ENCODE results near the gene GPX7. TPM values are rescaled to one million over a fixed set of nuclear protein-coding genes. Genes with fewer than 3 reads are reported as not detected.

The GPX7 gene
- total and polyA plus RNA-seq, 5 donors: 9.4 to 13.9 (median 11.8) TPM

DNA sequence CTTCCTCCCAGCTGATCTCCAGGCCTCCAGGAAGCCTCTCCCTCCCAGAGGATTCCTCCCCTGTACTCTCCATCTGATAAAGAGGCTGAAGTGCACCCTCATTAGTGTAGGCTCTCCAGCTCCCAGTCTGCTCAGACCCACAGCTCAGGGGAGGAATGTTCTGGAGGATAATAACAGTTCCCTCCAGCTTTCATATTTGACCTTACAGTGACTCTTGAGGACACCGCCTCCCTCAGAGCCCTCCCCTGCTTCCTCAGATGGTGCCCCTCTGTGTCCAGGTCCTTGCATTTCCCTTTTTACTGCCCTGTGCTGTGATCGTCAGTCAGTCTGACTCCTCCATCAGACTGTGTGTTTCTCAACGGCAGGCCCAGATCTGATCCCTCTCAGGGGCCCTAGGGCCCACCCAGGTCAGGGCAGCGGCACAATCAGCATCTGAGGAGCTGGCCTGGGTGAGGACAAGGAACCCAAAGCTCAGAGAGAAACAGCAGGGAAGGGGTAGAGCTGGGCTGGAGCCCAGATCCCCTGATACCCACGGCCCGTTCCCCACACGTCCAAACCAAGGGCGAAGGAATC, 29.7 kb downstream of the GPX7 start:
- no peak overlapping the region for H3K27ac ChIP-seq (ENCODE audit: low read length)
- no peaks in the 10 kb centered on the region for H3K9me3 ChIP-seq (ENCODE audit: control insufficient read depth, low read length)
- no peak overlapping the region for H3K4me3 ChIP-seq (ENCODE audit: low read length)
- no peaks in the 10 kb centered on the region for H3K27me3 ChIP-seq (ENCODE audit: control insufficient read depth, insufficient read depth)
- intact Hi-C loops (cut with DNase I): no loop called here
- peaks cover 3% of the 10 kb centered on the region for H3K4me1 ChIP-seq (ENCODE audit: control insufficient read depth, insufficient read depth, low read length)
- DNase-seq (no peak), ATAC-seq (peak; percentile 14 to 75)
- WGBS: 78% methylated on average over 8 of the region's 8 CpGs

GRCh38 chr1:52632732-52633290, 30.6 kb downstream of the GPX7 start, which contains the start of gene SHISAL2A:
Gene SHISAL2A (plus strand): TSS chr1:52633168. CDS start chr1:52633494, 326 bp downstream.
- intact Hi-C loops (cut with DNase I): no loop called here
- ATAC-seq: peak; percentile 47 to 70
- H3K27ac ChIP-seq (ENCODE audit: low read length): no peak within 1 kb of the TSS
- DNase-seq: peak; percentile 21 to 73 (median 71)
- H3K4me3 ChIP-seq (ENCODE audit: low read length): peak within 1 kb of the TSS; percentile 39
- peaks cover 3% of the 10 kb centered on the region for H3K4me1 ChIP-seq (ENCODE audit: control insufficient read depth, insufficient read depth, low read length)
- H3K27me3 ChIP-seq (ENCODE audit: control insufficient read depth, insufficient read depth): no peaks in the 10 kb centered on the region
- WGBS: 11% methylated on average over 53 of the region's 53 CpGs
- H3K9me3 ChIP-seq (ENCODE audit: control insufficient read depth, low read length): no peaks in the 10 kb centered on the region

- no peak overlapping the region for H3K27ac ChIP-seq (ENCODE audit: low read length)
- H3K4me3 ChIP-seq (ENCODE audit: low read length): peak overlapping the region; percentile 39
- H3K27me3 ChIP-seq (ENCODE audit: control insufficient read depth, insufficient read depth): no peaks in the 10 kb centered on the region
- ATAC-seq (peak in 1 of 2 donors; percentile 10), DNase-seq (peak in 2 of 3 donors; percentile 52 to 59)
- H3K4me1 ChIP-seq (ENCODE audit: control insufficient read depth, insufficient read depth, low read length): peaks cover 3% of the 10 kb centered on the region
- 5% methylated on average over 52 of the region's 52 CpGs for whole genome bisulfite sequencing
- intact Hi-C loops (cut with DNase I): no loop called here
- no peaks in the 10 kb centered on the region for H3K9me3 ChIP-seq (ENCODE audit: control insufficient read depth, low read length)
These were observed 31.2 kb downstream of the GPX7 start for GRCh38 chr1:52633291-52633754.

GRCh38 chr1:52634111-52634510, 31.9 kb downstream of the GPX7 start:
- intact Hi-C loops (cut with DNase I): no loop called here
- no peak for ATAC-seq
- Histone ChIP-seq H3K27me3 (ENCODE audit: control insufficient read depth, insufficient read depth) (no peaks in the 10 kb centered on the region), H3K27ac (ENCODE audit: low read length) (no peak overlapping the region), H3K9me3 (ENCODE audit: control insufficient read depth, low read length) (no peaks in the 10 kb centered on the region), H3K4me3 (ENCODE audit: low read length) (no peak overlapping the region), H3K4me1 (ENCODE audit: control insufficient read depth, insufficient read depth, low read length) (peaks cover 3% of the 10 kb centered on the region)
- DNase-seq: no peak
- 94% methylated on average over 4 of the region's 4 CpGs for WGBS

GRCh38 chr1:52635321-52636089, 33.3 kb downstream of the GPX7 start:
- ATAC-seq (no peak), DNase-seq (no peak)
- no peak overlapping the region for H3K4me3 ChIP-seq (ENCODE audit: low read length)
- intact Hi-C loops (cut with DNase I): no loop called here
- WGBS: 87% methylated on average over 4 of the region's 4 CpGs
- peaks cover 3% of the 10 kb centered on the region for H3K4me1 ChIP-seq (ENCODE audit: control insufficient read depth, insufficient read depth, low read length)
- no peaks in the 10 kb centered on the region for H3K27me3 ChIP-seq (ENCODE audit: control insufficient read depth, insufficient read depth)
- H3K27ac ChIP-seq (ENCODE audit: low read length): no peak overlapping the region
- no peaks in the 10 kb centered on the region for H3K9me3 ChIP-seq (ENCODE audit: control insufficient read depth, low read length)

DNA sequence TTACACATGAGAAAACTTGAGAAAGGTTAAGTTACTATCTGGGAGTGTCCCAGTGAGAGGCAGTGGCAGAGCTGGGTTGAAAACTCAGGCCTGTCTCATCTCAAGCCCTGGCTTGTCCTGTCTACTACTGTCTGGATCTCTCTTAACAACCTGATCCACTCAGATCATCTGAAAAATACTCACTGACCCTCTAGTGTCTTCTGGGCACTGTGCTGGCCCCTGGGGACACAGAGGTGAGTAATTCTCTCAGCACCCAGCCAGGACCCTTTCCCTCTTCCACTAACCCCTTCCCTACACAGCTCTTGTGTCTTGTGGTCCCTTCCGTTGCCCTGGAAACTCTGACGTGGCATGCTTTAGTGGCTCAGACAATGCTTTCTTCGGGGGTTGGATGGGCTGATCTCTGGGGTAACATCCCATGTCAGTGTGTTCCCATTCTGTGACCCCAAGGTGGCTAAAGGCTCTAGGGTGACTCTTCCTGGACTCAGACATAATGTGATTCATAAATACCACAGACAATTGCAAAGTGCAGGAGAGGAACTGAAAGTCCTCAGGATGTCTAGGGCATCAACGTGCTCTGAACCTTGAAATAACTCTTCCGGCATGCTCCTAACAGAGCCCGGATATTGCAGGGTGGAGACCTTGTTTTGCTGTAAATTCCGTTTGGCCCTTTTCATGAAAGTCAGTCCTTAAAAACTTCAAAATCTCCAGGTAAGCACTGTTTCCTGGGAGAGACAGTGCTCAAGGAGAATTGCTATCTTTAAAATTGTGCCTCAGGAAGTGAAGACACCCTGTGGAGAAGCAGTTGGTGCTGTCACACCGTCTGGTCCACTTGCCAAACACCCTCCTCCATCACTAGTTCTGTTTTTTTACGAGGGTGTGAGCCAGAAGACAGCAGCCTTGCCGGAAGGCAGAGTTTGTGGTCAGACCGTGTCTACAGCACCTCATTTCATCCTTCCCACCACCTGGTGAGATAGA, 34.8 kb downstream of the GPX7 start:
- Histone ChIP-seq H3K27me3 (ENCODE audit: control insufficient read depth, insufficient read depth) (no peaks in the 10 kb centered on the region), H3K4me1 (ENCODE audit: control insufficient read depth, insufficient read depth, low read length) (peaks cover 3% of the 10 kb centered on the region), H3K27ac (ENCODE audit: low read length) (no peak overlapping the region), H3K9me3 (ENCODE audit: control insufficient read depth, low read length) (no peaks in the 10 kb centered on the region), H3K4me3 (ENCODE audit: low read length) (no peak overlapping the region)
- ATAC-seq (peak in 1 of 2 donors; percentile 49), DNase-seq (no peak)
- intact Hi-C loops (cut with DNase I): no loop called here
- WGBS: 59% methylated on average over 11 of the region's 11 CpGs

- H3K4me3 ChIP-seq (ENCODE audit: low read length): no peak overlapping the region
- H3K9me3 ChIP-seq (ENCODE audit: control insufficient read depth, low read length): no peaks in the 10 kb centered on the region
- DNase-seq: no peak
- peaks cover under 1% of the 10 kb centered on the region for H3K4me1 ChIP-seq (ENCODE audit: control insufficient read depth, insufficient read depth, low read length)
- ATAC-seq: no peak
- H3K27me3 ChIP-seq (ENCODE audit: control insufficient read depth, insufficient read depth): no peaks in the 10 kb centered on the region
- H3K27ac ChIP-seq (ENCODE audit: low read length): no peak overlapping the region
- WGBS: 61% methylated on average over 4 of the region's 4 CpGs
- intact Hi-C loops (cut with DNase I): no loop called here
These were observed 35.8 kb downstream of the GPX7 start for GRCh38 chr1:52637946-52638345.

DNA sequence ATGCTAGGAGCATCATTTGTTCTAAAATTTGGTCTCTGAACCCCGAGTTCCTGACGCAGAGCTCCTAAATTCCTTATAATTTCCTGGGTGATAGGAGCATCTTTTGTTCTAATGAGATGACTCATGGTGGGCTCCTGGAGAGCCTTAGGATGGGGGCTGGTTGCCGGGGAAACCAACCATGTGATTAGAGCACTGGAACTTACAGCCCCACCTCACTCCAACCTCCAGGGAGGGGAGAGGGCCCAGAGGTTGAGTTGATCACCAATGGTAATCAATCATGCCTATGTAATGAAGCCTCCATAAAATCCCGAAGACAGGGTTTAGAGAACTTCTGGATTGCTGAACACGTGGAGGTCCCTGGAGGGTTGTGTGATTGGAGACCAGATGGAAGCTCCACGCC, 38.5 kb downstream of the GPX7 start:
- no peaks in the 10 kb centered on the region for H3K4me1 ChIP-seq (ENCODE audit: control insufficient read depth, insufficient read depth, low read length)
- 85% methylated on average over 6 of the region's 6 CpGs for WGBS
- H3K27ac ChIP-seq (ENCODE audit: low read length): no peak overlapping the region
- no peak for ATAC-seq
- DNase-seq: no peak
- H3K9me3 ChIP-seq (ENCODE audit: control insufficient read depth, low read length): no peaks in the 10 kb centered on the region
- H3K27me3 ChIP-seq (ENCODE audit: control insufficient read depth, insufficient read depth): no peaks in the 10 kb centered on the region
- intact Hi-C loops (cut with DNase I): no loop called here
- no peak overlapping the region for H3K4me3 ChIP-seq (ENCODE audit: low read length)

GRCh38 chr1:52641307-52641706, 39.1 kb downstream of the GPX7 start:
- H3K27ac ChIP-seq (ENCODE audit: low read length): no peak overlapping the region
- H3K27me3 ChIP-seq (ENCODE audit: control insufficient read depth, insufficient read depth): no peaks in the 10 kb centered on the region
- no peak overlapping the region for H3K4me3 ChIP-seq (ENCODE audit: low read length)
- no peaks in the 10 kb centered on the region for H3K4me1 ChIP-seq (ENCODE audit: control insufficient read depth, insufficient read depth, low read length)
- 80% methylated on average over 4 of the region's 4 CpGs for WGBS
- ATAC-seq (no peak), DNase-seq (no peak)
- no peaks in the 10 kb centered on the region for H3K9me3 ChIP-seq (ENCODE audit: control insufficient read depth, low read length)
- intact Hi-C loops (cut with DNase I): no loop called here

DNA sequence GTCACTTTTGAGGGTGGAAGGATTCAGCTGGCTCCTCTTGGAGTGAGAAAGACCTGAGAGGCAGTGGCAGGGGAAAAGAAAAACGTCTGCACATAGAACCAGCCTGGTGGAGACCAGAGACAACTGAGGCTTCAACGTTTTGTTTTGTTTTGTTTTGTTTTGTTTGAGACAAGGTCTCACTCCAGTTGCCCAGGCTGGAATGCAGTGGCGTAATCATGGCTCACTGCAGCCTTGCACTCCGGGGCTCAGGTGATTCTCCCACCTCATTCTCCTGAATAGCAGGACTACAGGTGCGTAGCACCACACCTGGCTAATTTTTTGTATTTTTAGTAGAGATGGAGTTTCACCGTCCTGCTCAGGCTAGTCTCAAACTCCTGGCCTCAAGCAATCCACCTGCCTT, 43.1 kb downstream of the GPX7 start:
- Histone ChIP-seq H3K27ac (ENCODE audit: low read length) (no peak overlapping the region), H3K4me3 (ENCODE audit: low read length) (no peak overlapping the region), H3K4me1 (ENCODE audit: control insufficient read depth, insufficient read depth, low read length) (no peaks in the 10 kb centered on the region), H3K27me3 (ENCODE audit: control insufficient read depth, insufficient read depth) (no peaks in the 10 kb centered on the region), H3K9me3 (ENCODE audit: control insufficient read depth, low read length) (no peaks in the 10 kb centered on the region)
- intact Hi-C loops (cut with DNase I): no loop called here
- WGBS: 73% methylated on average over 6 of the region's 6 CpGs
- DNase-seq (no peak), ATAC-seq (no peak)
